Mucosa of rectum (tissue), 2 donors: ENCODE data around the gene DSG1.
"Not testable (repeated sequence)": the region's sequence is repeated elsewhere in the genome, so short reads cannot be mapped to it uniquely, and the experiment has no call there.

ENCODE experiments used
- H3K27ac ChIP-seq, 2 donors: one replicate each; pipeline ENCODE4 v1.7.0; 2013; ENCODE audit warnings: inconsistent platforms in 2 of 2, low read depth in 2 of 2, low read length in 2 of 2
- H3K27me3 ChIP-seq, 2 donors: one replicate each; pipeline ENCODE4 v1.7.0; 2013; ENCODE audit warnings: low read length in 2 of 2; ENCODE audit not compliant: control insufficient read depth in 2 of 2, insufficient read depth in 2 of 2
- H3K36me3 ChIP-seq, 2 donors: one replicate each; pipeline ENCODE4 v1.7.0; 2013; ENCODE audit warnings: low read length in 2 of 2; ENCODE audit not compliant: control insufficient read depth in 2 of 2, insufficient read depth in 2 of 2
- H3K4me1 ChIP-seq, 2 donors: one replicate each; pipeline ENCODE4 v1.7.0; 2013; ENCODE audit warnings: low read length in 2 of 2, mild to moderate bottlenecking in 1 of 2; ENCODE audit not compliant: control insufficient read depth in 2 of 2, insufficient read depth in 2 of 2
- H3K4me3 ChIP-seq, 2 donors: one replicate each; pipeline ENCODE4 v1.7.0; 2013; ENCODE audit warnings: low read length in 2 of 2
- H3K9ac ChIP-seq, 2 donors: one replicate each; pipeline ENCODE4 v1.7.0; 2013; ENCODE audit warnings: low read length in 2 of 2, low read depth in 1 of 2, mild to moderate bottlenecking in 1 of 2
- H3K9me3 ChIP-seq, 2 donors: one replicate each; pipeline ENCODE4 v1.7.0; 2013; ENCODE audit warnings: low read length in 2 of 2; ENCODE audit not compliant: control insufficient read depth in 2 of 2
- donor health status: healthy.
- donor health status: Normal muscosa, but diverticular disease.

The DSG1 gene

DNA sequence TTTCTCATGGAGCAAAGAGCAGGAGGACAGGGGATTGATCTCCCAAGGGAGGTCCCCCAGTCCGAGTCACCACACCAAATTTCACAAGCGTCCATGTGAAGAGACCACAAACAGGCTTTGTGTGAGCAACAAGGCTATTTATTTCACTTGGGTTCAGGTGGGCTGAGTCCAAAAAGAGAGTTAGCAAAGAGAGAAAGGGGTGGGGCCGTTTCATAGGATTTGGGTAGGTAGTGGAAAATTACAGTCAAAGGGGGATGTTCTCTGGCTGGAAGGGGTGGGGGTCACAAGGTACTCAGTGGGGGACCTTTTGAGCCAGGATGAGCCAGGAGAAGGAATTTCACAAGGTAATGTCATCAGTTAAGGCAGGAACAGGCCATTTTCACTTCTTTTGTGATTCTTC is 28.5 kb upstream of the DSG1 start:
- H3K27me3 ChIP-seq, H3K9ac ChIP-seq, H3K36me3 ChIP-seq: not testable (repeated sequence)

DNA sequence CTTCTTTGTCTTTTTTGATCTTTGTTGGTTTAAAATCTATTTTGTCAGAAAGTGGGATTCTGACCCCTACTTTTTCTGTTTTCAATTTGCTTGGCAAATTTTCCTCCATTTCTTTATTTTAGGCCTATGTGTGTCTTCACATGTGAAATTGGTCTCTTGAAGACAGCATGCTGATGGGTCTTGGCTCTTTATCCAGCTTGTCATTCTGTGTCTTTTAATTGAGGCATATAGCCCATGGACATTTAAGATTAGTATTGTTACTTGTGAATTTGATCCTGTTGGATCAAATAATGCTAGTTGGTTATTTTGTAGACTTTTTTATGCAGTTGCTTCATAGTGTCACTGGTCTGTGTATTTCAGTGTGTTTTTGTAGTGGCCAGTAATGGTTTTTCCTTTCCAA is 26.3 kb upstream of the DSG1 start:
- no peak overlapping the region for H3K4me3 ChIP-seq
- no peaks in the 10 kb centered on the region for H3K4me1 ChIP-seq
- H3K36me3 ChIP-seq, result no peaks in the 10 kb centered on the region
- H3K9me3 ChIP-seq, result no peaks in the 10 kb centered on the region
- H3K9ac ChIP-seq, result no peak overlapping the region
- H3K27me3 ChIP-seq, result no peaks in the 10 kb centered on the region
- H3K27ac ChIP-seq, result no peak overlapping the region

More for the DNA sequence above, 28.5 kb upstream of the DSG1 start:
- not testable (repeated sequence) for H3K4me3 ChIP-seq, H3K4me1 ChIP-seq, H3K27ac ChIP-seq, H3K9me3 ChIP-seq

DNA sequence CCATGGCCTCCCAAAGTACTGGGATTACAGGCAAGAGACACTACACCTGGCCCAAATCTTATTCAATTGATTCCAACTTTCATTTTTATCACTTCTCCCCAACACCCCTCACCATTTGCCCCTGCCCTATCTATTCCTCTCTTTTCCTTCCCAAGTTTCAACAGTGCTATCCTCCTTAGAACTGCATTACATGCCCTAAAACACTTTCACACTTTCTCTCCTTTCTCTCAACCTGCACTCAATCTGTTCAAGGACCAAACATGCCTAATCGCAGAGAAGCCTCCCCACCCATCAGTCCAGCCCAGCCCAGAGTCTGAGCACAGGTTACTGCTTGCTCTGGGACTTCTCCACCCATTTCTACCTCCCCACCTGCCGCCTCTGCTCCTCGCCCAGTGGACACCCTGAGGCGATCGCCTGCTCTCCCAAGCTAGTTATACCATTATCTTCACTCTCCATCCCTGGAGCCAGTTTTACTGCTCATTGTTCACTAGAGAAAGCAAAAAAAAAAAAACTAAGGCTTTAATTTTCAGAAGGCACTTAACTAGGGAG is 23.7 kb upstream of the DSG1 start:
- Histone ChIP-seq H3K9me3 (no peaks in the 10 kb centered on the region), H3K4me1 (no peaks in the 10 kb centered on the region), H3K36me3 (no peaks in the 10 kb centered on the region), H3K27ac (no peak overlapping the region), H3K27me3 (no peaks in the 10 kb centered on the region), H3K9ac (no peak overlapping the region), H3K4me3 (no peak overlapping the region)

DNA sequence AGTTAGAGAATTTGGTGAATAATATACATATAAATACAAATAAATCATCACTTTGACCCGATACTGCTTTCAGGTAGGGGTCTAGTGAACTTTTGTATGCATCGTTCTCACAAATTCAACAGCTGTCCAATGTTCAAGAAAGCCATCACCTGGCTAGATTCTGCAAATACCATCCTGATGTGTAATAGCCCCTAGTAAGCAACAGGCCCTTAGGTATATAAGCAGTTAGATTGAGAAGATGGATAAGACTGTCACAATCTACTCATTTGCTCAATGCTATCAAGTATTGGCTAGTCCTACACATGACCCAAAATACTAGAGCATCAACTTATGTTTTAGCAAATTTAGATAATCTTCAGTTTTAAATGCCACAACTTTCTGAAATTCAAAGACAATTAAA is 20.7 kb upstream of the DSG1 start:
- Histone ChIP-seq H3K27me3 (no peaks in the 10 kb centered on the region), H3K4me3 (no peak overlapping the region), H3K9me3 (no peaks in the 10 kb centered on the region), H3K27ac (no peak overlapping the region), H3K4me1 (peaks cover 2 to 5% of the 10 kb centered on the region in 2 donors), H3K36me3 (no peaks in the 10 kb centered on the region), H3K9ac (no peak overlapping the region)

DNA sequence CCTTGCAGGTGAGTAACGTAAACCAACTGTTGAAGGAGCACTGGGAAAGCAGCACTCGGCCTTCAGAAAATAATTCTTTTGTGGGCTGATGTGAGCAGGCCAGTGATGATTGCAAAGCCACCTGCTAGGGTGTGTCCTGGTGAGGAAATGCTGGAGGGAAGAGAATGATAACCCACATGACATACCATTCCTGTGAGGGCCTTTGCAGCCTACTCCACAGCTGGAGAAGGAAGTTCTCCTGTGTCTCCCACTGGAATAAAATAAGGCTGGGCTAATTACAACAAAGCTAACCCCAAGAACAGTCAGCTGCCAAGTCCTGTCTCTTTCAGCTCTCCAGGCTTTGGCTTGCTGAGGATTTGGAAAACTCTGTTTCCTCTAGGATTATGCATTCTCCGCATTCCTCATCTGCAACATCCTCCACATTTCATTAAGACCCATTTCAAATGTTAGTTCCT is 16.7 kb upstream of the DSG1 start:
- no peaks in the 10 kb centered on the region for H3K36me3 ChIP-seq
- H3K9ac ChIP-seq, result no peak overlapping the region
- H3K4me3 ChIP-seq, result no peak overlapping the region
- H3K27ac ChIP-seq, result no peak overlapping the region
- no peaks in the 10 kb centered on the region for H3K9me3 ChIP-seq
- peaks cover 2 to 7% of the 10 kb centered on the region in 2 donors for H3K4me1 ChIP-seq
- H3K27me3 ChIP-seq, result no peaks in the 10 kb centered on the region

DNA sequence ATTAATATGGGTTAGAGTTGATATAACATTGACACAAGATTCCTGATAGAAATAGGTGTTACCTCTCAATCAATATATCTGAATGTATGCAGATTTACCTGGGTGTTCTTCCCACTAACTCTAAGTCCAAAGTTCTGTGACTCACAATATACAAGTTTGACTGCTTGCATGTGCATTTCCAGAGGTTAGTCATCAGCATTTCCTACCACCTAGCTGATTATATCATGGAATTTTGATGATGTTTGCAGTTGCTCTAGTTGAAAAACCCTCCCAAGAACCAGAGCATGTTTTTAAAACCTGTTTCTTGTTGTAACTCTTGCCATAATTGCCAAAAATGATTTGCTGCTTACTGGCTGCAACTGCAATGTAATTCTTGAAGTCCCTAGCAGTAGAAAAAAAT is 15.0 kb upstream of the DSG1 start:
- Histone ChIP-seq H3K27ac (no peak overlapping the region), H3K9ac (no peak overlapping the region), H3K36me3 (no peaks in the 10 kb centered on the region), H3K4me1 (peaks cover 2 to 7% of the 10 kb centered on the region in 2 donors), H3K9me3 (no peaks in the 10 kb centered on the region), H3K4me3 (no peak overlapping the region), H3K27me3 (no peaks in the 10 kb centered on the region)

DNA sequence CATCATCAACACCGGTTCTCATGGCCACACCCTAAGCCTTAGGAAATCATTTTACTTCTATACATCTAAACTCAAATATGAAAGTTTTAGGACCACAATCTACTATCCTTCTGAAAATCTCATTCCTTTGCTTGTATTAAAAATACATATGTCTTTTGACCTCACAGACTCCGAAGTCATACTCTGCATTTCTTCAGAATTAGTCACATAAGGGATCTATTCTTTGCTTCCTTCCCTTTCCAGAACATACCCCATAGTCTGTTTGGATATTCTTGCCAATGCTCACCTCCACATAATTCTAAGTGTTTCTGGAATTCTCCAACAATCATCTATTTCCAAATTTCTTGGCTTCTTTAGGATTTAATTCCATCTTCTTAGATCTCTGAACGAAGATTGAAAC is 14.2 kb upstream of the DSG1 start:
- no peak overlapping the region for H3K9ac ChIP-seq
- H3K36me3 ChIP-seq, result no peaks in the 10 kb centered on the region
- no peak overlapping the region for H3K4me3 ChIP-seq
- H3K9me3 ChIP-seq, result no peaks in the 10 kb centered on the region
- no peaks in the 10 kb centered on the region for H3K27me3 ChIP-seq
- H3K27ac ChIP-seq, result no peak overlapping the region
- peaks cover 2 to 7% of the 10 kb centered on the region in 2 donors for H3K4me1 ChIP-seq

DNA sequence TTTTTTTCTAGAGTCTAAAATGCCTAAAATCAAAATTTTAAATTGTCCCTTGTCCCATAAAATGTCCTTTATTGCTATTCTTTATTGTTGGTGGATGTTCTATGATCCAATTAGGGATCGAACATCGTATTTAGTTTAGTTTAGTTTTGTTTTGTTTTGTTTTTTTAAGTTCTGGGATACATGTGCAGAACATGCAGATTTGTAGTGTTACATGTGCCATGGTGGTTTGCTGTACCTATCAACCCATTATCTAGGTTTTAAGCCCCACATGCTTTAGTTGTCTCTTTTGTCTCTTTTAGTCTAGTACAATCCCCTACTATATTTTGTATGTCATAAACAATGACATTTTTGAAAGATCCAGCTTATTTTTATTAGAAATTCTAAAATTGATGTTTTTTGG is 8.8 kb upstream of the DSG1 start:
- H3K27me3 ChIP-seq, result no peaks in the 10 kb centered on the region
- H3K4me3 ChIP-seq, result no peak overlapping the region
- no peaks in the 10 kb centered on the region for H3K36me3 ChIP-seq
- H3K4me1 ChIP-seq, result no peaks in the 10 kb centered on the region
- H3K9me3 ChIP-seq, result no peaks in the 10 kb centered on the region
- no peak overlapping the region for H3K27ac ChIP-seq
- H3K9ac ChIP-seq, result no peak overlapping the region

DNA sequence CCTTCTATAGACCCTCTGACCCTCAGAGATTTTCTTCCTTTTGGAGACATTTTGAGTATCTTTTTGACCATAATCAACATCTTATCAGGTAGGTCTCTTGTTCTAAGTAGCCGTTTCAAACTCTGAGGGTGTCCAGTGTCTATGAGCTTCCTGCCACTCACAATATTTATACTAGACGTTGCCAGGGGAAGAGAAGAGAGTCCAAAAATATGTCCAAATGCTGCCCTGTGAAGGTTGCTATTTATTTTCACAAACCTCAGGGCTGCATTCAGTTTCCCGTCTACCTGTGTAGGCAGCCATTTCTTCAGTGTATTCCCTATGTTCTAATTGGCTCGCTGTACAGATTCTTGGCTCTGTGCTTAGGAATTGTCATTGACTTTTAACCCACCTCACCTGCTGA is 986 bp upstream of the DSG1 start:
- no peak overlapping the region for H3K9ac ChIP-seq
- H3K4me3 ChIP-seq, result no peak overlapping the region
- H3K4me1 ChIP-seq, result no peaks in the 10 kb centered on the region
- H3K36me3 ChIP-seq, result no peaks in the 10 kb centered on the region
- no peak overlapping the region for H3K27ac ChIP-seq
- H3K27me3 ChIP-seq, result no peaks in the 10 kb centered on the region
- H3K9me3 ChIP-seq, result no peaks in the 10 kb centered on the region

DNA sequence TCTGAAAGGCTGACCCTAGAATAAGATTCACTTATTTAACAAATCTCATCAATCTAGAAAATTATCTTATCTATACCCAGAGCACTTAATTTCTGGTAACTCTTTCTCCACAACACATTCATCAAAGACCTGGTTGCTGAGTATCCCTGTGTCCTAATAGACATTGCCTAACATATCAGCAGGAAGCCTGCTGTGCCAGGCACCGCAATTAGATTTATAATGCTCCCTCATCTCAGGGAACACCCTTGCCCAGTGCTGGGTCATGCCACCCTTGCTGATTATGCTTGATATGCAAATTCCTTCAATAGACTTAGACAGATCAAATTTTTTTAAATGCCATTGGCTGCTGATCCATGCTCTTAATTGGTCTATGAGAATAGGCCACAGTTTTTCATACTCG is 3.8 kb downstream of the DSG1 start:
- Histone ChIP-seq H3K4me3 (no peak overlapping the region), H3K9me3 (no peaks in the 10 kb centered on the region), H3K27ac (no peak overlapping the region), H3K27me3 (no peaks in the 10 kb centered on the region), H3K9ac (no peak overlapping the region), H3K36me3 (no peaks in the 10 kb centered on the region), H3K4me1 (no peaks in the 10 kb centered on the region)

DNA sequence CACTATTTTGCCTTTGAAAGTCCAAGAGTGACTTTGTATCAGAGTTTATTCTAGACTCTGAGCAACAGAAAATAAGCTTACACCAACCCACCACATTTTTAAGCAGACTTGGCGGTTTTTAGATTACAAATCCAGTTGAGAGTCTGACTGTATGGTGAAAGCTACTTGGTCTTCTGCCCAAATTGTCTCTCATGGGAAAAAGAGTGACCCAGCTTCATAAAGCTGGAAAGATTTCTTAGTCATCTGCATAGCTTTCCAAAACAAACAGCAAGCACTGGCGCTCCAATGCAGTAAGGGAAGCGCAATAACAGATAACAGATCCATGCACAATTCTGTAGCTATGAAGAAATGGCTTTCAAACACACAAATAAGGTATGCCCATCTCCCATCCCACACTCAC is 7.1 kb downstream of the DSG1 start:
- no peaks in the 10 kb centered on the region for H3K4me1 ChIP-seq
- H3K27me3 ChIP-seq, result no peaks in the 10 kb centered on the region
- no peak overlapping the region for H3K9ac ChIP-seq
- H3K36me3 ChIP-seq, result no peaks in the 10 kb centered on the region
- H3K27ac ChIP-seq, result no peak overlapping the region
- H3K4me3 ChIP-seq, result no peak overlapping the region
- no peaks in the 10 kb centered on the region for H3K9me3 ChIP-seq
